Measurements from ENCODE around the gene TMEM81. TPM values are rescaled to one million over a fixed set of nuclear protein-coding genes. Genes with fewer than 3 reads are reported as not detected.

The TMEM81 gene
- total and polyA plus RNA-seq, 7 donors: 0.92 to 3.6 (median 2.2) TPM; not detected in 1

DNA sequence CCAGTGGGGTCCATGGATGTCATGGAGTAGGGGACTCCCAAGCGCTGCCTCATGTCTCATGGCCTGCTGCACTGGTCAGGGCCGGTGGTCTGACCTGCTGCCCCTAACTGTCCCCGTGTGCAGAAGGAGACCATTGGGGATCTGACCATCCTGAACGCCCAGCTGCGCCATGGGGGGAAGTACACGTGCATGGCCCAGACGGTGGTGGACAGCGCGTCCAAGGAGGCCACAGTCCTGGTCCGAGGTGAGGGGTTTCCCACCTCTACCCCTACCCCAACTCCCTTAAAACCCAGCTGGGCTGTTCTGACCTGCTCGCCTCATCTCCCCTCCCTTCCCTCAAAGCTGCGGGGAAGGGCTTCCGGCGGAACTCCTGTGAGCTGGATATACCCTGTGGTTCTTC is 18.6 kb downstream of the TMEM81 start:
- peak; percentile 57 for DNase-seq
- 91% methylated on average over 14 of the region's 14 CpGs for WGBS, 2 donors
- intact Hi-C loops (cut with DNase I): no loop called here
- TF ChIP-seq POLR2AphosphoS5 (IDR thresholded peaks at IDR 0.05) (no peak), EP300 (IDR thresholded peaks at IDR 0.05) (no peak), POLR2A (IDR thresholded peaks at IDR 0.05) (no peak)
- TF ChIP-seq, protein P1, sequence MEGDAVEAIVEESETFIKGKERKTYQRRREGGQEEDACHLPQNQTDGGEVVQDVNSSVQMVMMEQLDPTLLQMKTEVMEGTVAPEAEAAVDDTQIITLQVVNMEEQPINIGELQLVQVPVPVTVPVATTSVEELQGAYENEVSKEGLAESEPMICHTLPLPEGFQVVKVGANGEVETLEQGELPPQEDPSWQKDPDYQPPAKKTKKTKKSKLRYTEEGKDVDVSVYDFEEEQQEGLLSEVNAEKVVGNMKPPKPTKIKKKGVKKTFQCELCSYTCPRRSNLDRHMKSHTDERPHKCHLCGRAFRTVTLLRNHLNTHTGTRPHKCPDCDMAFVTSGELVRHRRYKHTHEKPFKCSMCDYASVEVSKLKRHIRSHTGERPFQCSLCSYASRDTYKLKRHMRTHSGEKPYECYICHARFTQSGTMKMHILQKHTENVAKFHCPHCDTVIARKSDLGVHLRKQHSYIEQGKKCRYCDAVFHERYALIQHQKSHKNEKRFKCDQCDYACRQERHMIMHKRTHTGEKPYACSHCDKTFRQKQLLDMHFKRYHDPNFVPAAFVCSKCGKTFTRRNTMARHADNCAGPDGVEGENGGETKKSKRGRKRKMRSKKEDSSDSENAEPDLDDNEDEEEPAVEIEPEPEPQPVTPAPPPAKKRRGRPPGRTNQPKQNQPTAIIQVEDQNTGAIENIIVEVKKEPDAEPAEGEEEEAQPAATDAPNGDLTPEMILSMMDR (IDR thresholded peaks at IDR 0.05): no peak
- H3K4me1 ChIP-seq: peaks cover 0 to 16% (median 9%) of the 10 kb centered on the region in 4 donors
- no peaks in the 10 kb centered on the region for H3K27me3 ChIP-seq
- no peaks in the 10 kb centered on the region for H3K9me3 ChIP-seq
- H3K27ac ChIP-seq: no peak overlapping the region
- no peak overlapping the region for H3K4me3 ChIP-seq
- H3K36me3 ChIP-seq: no peaks in the 10 kb centered on the region

DNA sequence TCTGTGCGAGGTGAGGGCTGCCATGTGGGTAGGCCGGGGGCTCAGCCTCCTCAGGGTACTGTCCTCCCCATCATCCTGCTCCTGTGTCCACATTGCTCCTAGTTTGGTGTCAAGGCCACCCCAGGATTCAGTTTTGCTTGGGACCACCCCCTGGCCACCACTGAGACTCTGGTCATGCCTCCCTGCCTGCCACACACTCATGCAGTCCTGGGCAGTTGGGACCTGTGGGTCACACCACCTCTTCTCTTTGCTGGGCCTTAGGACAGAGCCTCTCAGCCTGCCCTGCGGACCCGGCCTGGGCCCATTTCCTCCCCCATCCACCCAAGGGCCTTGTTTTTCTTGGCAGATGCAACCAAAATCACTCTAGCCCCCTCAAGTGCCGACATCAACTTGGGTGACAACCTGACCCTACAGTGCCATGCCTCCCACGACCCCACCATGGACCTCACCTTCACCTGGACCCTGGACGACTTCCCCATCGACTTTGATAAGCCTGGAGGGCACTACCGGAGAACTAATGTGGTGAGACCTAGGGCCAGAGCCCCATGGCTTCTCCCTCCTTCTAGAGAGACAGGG is 19.4 kb downstream of the TMEM81 start:
- WGBS, 2 donors: 91 to 92% methylated on average over 9 of the region's 9 CpGs
- H3K4me1 ChIP-seq: peaks cover 0 to 16% (median 9%) of the 10 kb centered on the region in 4 donors
- H3K9me3 ChIP-seq: no peaks in the 10 kb centered on the region
- DNase-seq: peak; percentile 61
- no peaks in the 10 kb centered on the region for H3K36me3 ChIP-seq
- intact Hi-C loops (cut with DNase I): no loop called here
- no peaks in the 10 kb centered on the region for H3K27me3 ChIP-seq
- no peak overlapping the region for H3K27ac ChIP-seq
- H3K4me3 ChIP-seq: no peak overlapping the region
- TF ChIP-seq POLR2A (IDR thresholded peaks at IDR 0.05): no peak
- TF ChIP-seq, protein P1 (IDR thresholded peaks at IDR 0.05): no peak
- no peak for TF ChIP-seq POLR2AphosphoS5 (IDR thresholded peaks at IDR 0.05)
- TF ChIP-seq EP300 (IDR thresholded peaks at IDR 0.05): no peak

DNA sequence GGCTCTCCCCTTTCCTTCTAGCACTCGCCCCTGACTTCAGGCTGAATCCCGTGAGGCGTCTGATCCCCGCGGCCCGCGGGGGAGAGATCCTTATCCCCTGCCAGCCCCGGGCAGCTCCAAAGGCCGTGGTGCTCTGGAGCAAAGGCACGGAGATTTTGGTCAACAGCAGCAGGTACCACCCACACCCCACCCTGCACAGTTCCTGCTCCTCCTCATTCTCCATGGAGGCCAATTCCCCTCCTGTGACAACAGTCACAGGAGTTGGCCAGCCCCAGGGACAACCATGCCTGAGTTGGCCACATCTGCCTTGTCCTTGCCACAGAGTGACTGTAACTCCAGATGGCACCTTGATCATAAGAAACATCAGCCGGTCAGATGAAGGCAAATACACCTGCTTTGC is 20.0 kb downstream of the TMEM81 start:
- H3K27ac ChIP-seq: no peak overlapping the region
- no peaks in the 10 kb centered on the region for H3K9me3 ChIP-seq
- no peaks in the 10 kb centered on the region for H3K36me3 ChIP-seq
- 87 to 93% methylated on average over 11 of the region's 11 CpGs for WGBS, 2 donors
- TF ChIP-seq POLR2AphosphoS5 (IDR thresholded peaks at IDR 0.05) (no peak), POLR2A (IDR thresholded peaks at IDR 0.05) (no peak), EP300 (IDR thresholded peaks at IDR 0.05) (no peak)
- TF ChIP-seq, protein P1 (IDR thresholded peaks at IDR 0.05): no peak
- DNase-seq: no peak
- H3K4me1 ChIP-seq: peaks cover 0 to 16% (median 9%) of the 10 kb centered on the region in 4 donors
- no peaks in the 10 kb centered on the region for H3K27me3 ChIP-seq
- no peak overlapping the region for H3K4me3 ChIP-seq
- intact Hi-C loops (cut with DNase I): no loop called here

DNA sequence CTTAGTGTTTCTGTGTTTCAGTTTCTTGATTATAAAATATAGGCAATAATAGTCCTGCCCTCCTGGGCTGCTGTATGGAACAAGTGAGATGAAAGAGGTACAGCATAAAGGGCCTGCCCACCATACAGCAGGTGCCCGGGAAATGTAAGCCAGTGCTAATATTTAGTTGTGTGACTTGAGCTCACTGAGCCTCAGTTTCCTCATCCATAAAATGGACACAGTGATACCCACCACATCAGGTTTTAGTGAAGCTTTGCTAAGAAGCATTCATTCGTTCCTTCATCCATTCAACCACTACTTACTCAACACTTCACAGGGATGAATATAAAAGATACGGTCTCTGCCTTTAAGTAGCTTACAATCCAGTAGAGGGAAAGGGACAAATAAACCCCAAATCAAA is 21.4 kb downstream of the TMEM81 start:
- TF ChIP-seq, protein P1 (IDR thresholded peaks at IDR 0.05): no peak
- TF ChIP-seq POLR2A (IDR thresholded peaks at IDR 0.05) (no peak), EP300 (IDR thresholded peaks at IDR 0.05) (no peak), POLR2AphosphoS5 (IDR thresholded peaks at IDR 0.05) (no peak)
- 92 to 95% methylated on average over 3 of the region's 3 CpGs for WGBS, 2 donors
- DNase-seq: no peak
- H3K4me3 ChIP-seq: no peak overlapping the region
- H3K27ac ChIP-seq: no peak overlapping the region
- H3K36me3 ChIP-seq: no peaks in the 10 kb centered on the region
- intact Hi-C loops (cut with DNase I): no loop called here
- H3K4me1 ChIP-seq: peaks cover 0 to 8% (median 7%) of the 10 kb centered on the region in 4 donors
- H3K9me3 ChIP-seq: no peaks in the 10 kb centered on the region
- H3K27me3 ChIP-seq: no peaks in the 10 kb centered on the region

DNA sequence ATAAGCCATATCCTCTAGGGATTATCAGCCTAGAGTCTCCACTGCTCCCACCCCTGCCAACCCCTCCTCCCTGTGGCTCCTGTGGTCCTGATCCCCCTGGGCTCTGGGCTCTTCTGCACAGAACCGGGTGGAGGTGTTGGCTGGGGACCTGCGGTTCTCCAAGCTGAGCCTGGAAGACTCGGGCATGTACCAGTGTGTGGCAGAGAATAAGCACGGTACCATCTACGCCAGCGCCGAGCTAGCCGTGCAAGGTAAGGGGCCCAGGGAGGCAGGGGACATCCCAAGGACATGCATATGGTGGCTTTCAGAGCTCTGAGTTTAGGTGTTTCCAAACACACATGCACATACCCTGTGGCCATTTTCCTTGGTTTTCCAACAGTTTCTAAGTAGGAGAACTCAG is 21.9 kb downstream of the TMEM81 start:
- H3K4me3 ChIP-seq: no peak overlapping the region
- H3K9me3 ChIP-seq: no peaks in the 10 kb centered on the region
- 95% methylated on average over 8 of the region's 8 CpGs for WGBS, 2 donors
- H3K4me1 ChIP-seq: peaks cover 0 to 8% (median 7%) of the 10 kb centered on the region in 4 donors
- intact Hi-C loops (cut with DNase I): no loop called here
- H3K27me3 ChIP-seq: no peaks in the 10 kb centered on the region
- no peaks in the 10 kb centered on the region for H3K36me3 ChIP-seq
- DNase-seq: peak; percentile 50
- TF ChIP-seq POLR2A (IDR thresholded peaks at IDR 0.05): no peak
- TF ChIP-seq, protein P1 (IDR thresholded peaks at IDR 0.05): no peak
- no peak for TF ChIP-seq POLR2AphosphoS5 (IDR thresholded peaks at IDR 0.05)
- no peak for TF ChIP-seq EP300 (IDR thresholded peaks at IDR 0.05)
- no peak overlapping the region for H3K27ac ChIP-seq

All from sigmoid colon (tissue), 7 donors.